Chondrocyte (in vitro differentiated cells): ENCODE data around the gene XKR7. TPM values are rescaled to one million over a fixed set of nuclear protein-coding genes. Genes with fewer than 3 reads are reported as not detected.
A peak's percentile ranks its signal among the peaks of the same experiment; 100 is the strongest.

Source experiments
- DNase-seq: peaks from one replicate; pipeline ENCODE4 v3.0.0; 2021; ENCODE audit warnings: mixed read lengths, low spot score
- H3K27ac Mint-ChIP-seq: one replicate; pipeline ENCODE4 v1.8.0; 2021; ENCODE audit warnings: mild to moderate bottlenecking, moderate library complexity, mixed read lengths; ENCODE audit not compliant: unreplicated experiment
- H3K27me3 Mint-ChIP-seq: 2 replicates; pipeline ENCODE4 v1.8.0; 2021; ENCODE audit warnings: low read depth, mixed read lengths
- H3K36me3 Mint-ChIP-seq: 2 replicates; pipeline ENCODE4 v1.8.0; 2021; ENCODE audit warnings: low read depth, mixed read lengths
- H3K4me1 Mint-ChIP-seq: 2 replicates; pipeline ENCODE4 v1.8.0; 2021; ENCODE audit warnings: low read depth, mild to moderate bottlenecking, mixed read lengths
- H3K4me3 Mint-ChIP-seq: one replicate; pipeline ENCODE4 v1.8.0; 2021; ENCODE audit warnings: mild to moderate bottlenecking, moderate library complexity, mixed read lengths; ENCODE audit not compliant: unreplicated experiment
- H3K9me3 Mint-ChIP-seq: 2 replicates; pipeline ENCODE4 v1.8.0; 2021; ENCODE audit warnings: low read depth, mixed read lengths
- CTCF ChIP-seq: fragments of 200-600 bp; sonication (generic); IDR thresholded peaks from 2 replicates; pipeline ENCODE4 v1.5.0; 2021; ENCODE audit warnings: antibody characterized with exemption, mild to moderate bottlenecking, moderate library complexity
- total RNA-seq: library from RNA; stranded (reverse); gene quantifications from 3 replicates; pipeline ENCODE4 v1.2.1, GENCODE V29; 2021

Gene XKR7
- total RNA-seq, 1 donor from 2014 or later: 0.02 TPM

DNA sequence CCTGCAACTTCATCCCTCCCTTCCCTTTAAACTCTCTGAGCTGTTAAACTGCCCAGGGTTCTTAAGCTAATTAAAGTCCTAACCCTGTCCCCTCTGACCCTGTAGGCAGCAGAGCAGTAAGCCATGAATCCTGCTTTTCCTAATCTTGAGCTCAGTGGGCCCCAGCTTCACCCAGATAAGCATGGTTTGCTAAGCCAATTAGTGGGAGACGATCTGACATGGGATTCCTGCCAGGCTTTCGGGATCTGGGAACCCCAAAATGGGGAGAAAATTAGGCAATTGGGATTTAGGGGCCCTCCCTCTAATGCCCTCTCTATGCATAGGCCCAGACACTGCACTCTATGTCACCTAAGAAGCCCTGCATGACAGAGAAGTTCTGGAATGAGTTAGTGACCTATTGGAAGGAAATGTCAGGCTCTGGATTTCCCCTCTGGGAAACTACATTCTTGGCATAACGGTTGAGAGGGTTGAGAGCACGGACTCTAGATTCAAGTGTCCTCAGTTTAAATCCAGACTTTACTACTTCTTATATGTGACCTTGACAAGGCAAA lies 4.6 kb downstream of the XKR7 start:
- Mint-ChIP-seq H3K36me3 (no peaks in the 10 kb centered on the region), H3K4me1 (peaks cover 18% of the 10 kb centered on the region), H3K9me3 (no peaks in the 10 kb centered on the region), H3K27ac (no peak overlapping the region), H3K27me3 (peaks cover 44% of the 10 kb centered on the region), H3K4me3 (peak overlapping the region; percentile 3)
- no peak for DNase-seq
- no peak for TF ChIP-seq CTCF

DNA sequence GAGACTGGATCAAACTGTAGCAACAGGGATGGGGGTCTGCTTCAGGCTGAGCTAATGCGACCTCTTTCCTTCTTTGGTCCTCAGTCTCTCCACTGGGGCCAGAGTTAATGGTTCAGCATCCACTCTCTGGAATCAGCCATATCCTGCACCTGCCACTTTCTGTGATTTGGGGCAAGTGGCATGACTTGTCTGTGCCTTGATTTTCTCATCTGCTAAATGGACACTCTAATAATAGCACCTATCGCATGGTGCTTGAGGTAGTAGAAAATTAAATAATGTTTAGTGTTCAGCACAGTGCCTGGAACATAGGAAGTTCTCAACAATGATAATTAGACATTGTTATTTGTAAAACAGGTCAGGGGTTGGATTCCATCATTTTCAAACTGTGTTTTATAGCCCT lies 6.3 kb downstream of the XKR7 start:
- H3K9me3 Mint-ChIP-seq: no peaks in the 10 kb centered on the region
- no peak overlapping the region for H3K27ac Mint-ChIP-seq
- TF ChIP-seq CTCF: no peak
- peaks cover 15% of the 10 kb centered on the region for H3K4me1 Mint-ChIP-seq
- DNase-seq: no peak
- H3K27me3 Mint-ChIP-seq: peaks cover 38% of the 10 kb centered on the region
- H3K4me3 Mint-ChIP-seq: no peak overlapping the region
- no peaks in the 10 kb centered on the region for H3K36me3 Mint-ChIP-seq

GRCh38 chr20:31974951-31975487 lies 7.1 kb downstream of the XKR7 start:
- Mint-ChIP-seq H3K36me3 (no peaks in the 10 kb centered on the region), H3K4me3 (no peak overlapping the region), H3K9me3 (no peaks in the 10 kb centered on the region), H3K27ac (no peak overlapping the region), H3K27me3 (peaks cover 32% of the 10 kb centered on the region), H3K4me1 (peaks cover 15% of the 10 kb centered on the region)
- no peak for TF ChIP-seq CTCF
- DNase-seq: no peak

DNA sequence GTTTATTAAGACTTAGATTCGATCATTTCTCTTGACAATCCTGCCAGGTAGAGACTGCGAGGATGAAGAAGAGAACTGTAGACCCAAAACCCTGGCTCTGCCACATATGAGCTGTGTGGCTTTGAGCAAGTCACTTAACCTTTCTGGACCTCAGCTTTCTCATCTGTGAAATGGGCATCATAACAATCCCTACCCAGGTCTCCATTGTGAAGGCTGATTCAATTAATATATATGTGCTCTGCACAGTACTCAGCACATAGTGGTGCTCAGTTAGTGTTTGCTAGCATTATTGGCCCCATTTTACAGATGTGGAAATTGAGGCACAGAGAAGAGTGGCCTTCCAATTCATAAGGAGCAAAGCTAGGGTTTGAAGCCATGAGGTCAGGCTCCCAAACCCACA lies 7.9 kb downstream of the XKR7 start:
- Mint-ChIP-seq H3K9me3 (no peaks in the 10 kb centered on the region), H3K27me3 (peaks cover 27% of the 10 kb centered on the region), H3K4me1 (peaks cover 15% of the 10 kb centered on the region), H3K4me3 (no peak overlapping the region), H3K36me3 (no peaks in the 10 kb centered on the region), H3K27ac (no peak overlapping the region)
- no peak for TF ChIP-seq CTCF
- DNase-seq: no peak

- Mint-ChIP-seq H3K27me3 (peaks cover 28% of the 10 kb centered on the region), H3K36me3 (no peaks in the 10 kb centered on the region), H3K4me1 (peaks cover 14% of the 10 kb centered on the region), H3K9me3 (no peaks in the 10 kb centered on the region), H3K4me3 (no peak overlapping the region), H3K27ac (no peak overlapping the region)
- TF ChIP-seq CTCF: no peak
- DNase-seq: no peak
These were observed 9.1 kb downstream of the XKR7 start for GRCh38 chr20:31977080-31977479.
